Stimulated activated naive CD8-positive, alpha-beta T cell treated with anti-CD3 and anti-CD28 coated beads, Interleukin-15, amount 100 ng/mL, for 72 hours (primary cell): ENCODE results near the gene DVL1.
A peak's percentile ranks its signal among the peaks of the same experiment; 100 is the strongest.
"Not testable (repeated sequence)": the region's sequence is repeated elsewhere in the genome, so short reads cannot be mapped to it uniquely, and the experiment has no call there.

Source experiments
- ATAC-seq: fragments of 150-1000 bp; cut with Tn5 transposase; 2 replicates; pipeline ENCODE4 v1.10.0; 2021; ENCODE audit warnings: mild to moderate bottlenecking, moderate library complexity
- DNase-seq, 2 donors: peaks; one replicate each; pipeline ENCODE4 v3.0.0; 2021 to 2022
- H3K27ac Mint-ChIP-seq, 2 donors: one replicate each; pipeline ENCODE4 v1.8.0; 2022; ENCODE audit warnings: mild to moderate bottlenecking in 2 of 2, mixed read lengths in 2 of 2, moderate library complexity in 2 of 2
- H3K27me3 Mint-ChIP-seq: one replicate; pipeline ENCODE4 v1.8.0; 2022; ENCODE audit warnings: mixed read lengths
- H3K4me1 Mint-ChIP-seq: one replicate; pipeline ENCODE4 v1.8.0; 2022; ENCODE audit warnings: mild to moderate bottlenecking, mixed read lengths
- H3K4me3 Mint-ChIP-seq, 2 donors: one replicate each; pipeline ENCODE4 v1.8.0; 2022; ENCODE audit warnings: mild to moderate bottlenecking in 2 of 2, mixed read lengths in 2 of 2, moderate library complexity in 1 of 2
- H3K9me3 Mint-ChIP-seq, 2 donors: one replicate each; pipeline ENCODE4 v1.8.0; 2022; ENCODE audit warnings: mixed read lengths in 2 of 2

DVL1 gene

GRCh38 chr1:1349256-1350012 lies at the start of gene DVL1:
Gene DVL1, minus strand, starts transcription at chr1:1349418. Its CDS starts 353 bp downstream, at chr1:1349065.
- Mint-ChIP-seq H3K4me1 (peaks cover 61% of the 10 kb centered on the region), H3K27ac (no peak within 1 kb of the TSS), H3K9me3 (no peaks in the 10 kb centered on the region), H3K27me3 (peaks cover 27% of the 10 kb centered on the region), H3K4me3 (peak within 1 kb of the TSS; percentile 77 to 85)
- ATAC-seq: peak; percentile 81
- peak; percentile 79 to 81 for DNase-seq

DNA sequence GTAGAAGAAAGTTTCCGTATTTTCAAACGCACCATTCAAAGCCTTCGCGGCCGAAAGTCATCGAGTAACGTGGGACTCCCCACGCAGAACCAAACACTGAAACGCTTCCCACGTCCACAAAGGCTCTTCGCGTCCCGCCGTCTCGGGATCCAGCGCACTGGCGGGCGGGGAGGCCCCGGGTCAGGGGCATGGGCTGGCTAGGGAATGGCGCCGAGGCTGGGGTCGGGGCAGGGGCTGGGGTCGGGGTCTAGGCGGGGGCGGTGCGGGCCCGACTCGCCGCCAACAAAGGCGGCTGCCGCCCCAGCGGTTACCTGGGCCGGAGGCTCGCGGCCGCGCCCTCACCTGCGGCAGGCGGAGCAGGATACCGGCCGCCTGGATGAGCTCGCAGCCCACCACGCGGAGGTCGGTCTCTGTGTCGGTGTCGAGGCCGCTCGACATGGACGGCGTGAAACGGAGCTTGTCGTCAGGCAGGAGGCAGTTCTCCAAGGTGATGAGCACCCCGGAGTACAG lies 49.5 kb upstream of the DVL1 start:
- Mint-ChIP-seq H3K27me3 (no peaks in the 10 kb centered on the region), H3K4me1 (peaks cover 67% of the 10 kb centered on the region), H3K4me3 (peak overlapping the region; percentile 93 to 96), H3K9me3 (no peaks in the 10 kb centered on the region), H3K27ac (peak overlapping the region; percentile 93 to 97)
- ATAC-seq: peak; percentile 6
- no peak for DNase-seq

GRCh38 chr1:1397839-1398523 lies 48.8 kb upstream of the DVL1 start:
- no peaks in the 10 kb centered on the region for H3K9me3 Mint-ChIP-seq
- peak overlapping the region; percentile 93 to 96 for H3K4me3 Mint-ChIP-seq
- peaks cover 68% of the 10 kb centered on the region for H3K4me1 Mint-ChIP-seq
- ATAC-seq (no peak), DNase-seq (no peak)
- peak overlapping the region; percentile 93 to 97 for H3K27ac Mint-ChIP-seq
- no peaks in the 10 kb centered on the region for H3K27me3 Mint-ChIP-seq

GRCh38 chr1:1395166-1395565 lies 45.9 kb upstream of the DVL1 start:
- Mint-ChIP-seq H3K27ac (peak overlapping the region in 1 of 2 donors; percentile 80), H3K4me3 (peak overlapping the region in 1 of 2 donors; percentile 29), H3K9me3 (no peaks in the 10 kb centered on the region), H3K4me1 (peaks cover 54% of the 10 kb centered on the region), H3K27me3 (no peaks in the 10 kb centered on the region)
- ATAC-seq: no peak
- no peak for DNase-seq

DNA sequence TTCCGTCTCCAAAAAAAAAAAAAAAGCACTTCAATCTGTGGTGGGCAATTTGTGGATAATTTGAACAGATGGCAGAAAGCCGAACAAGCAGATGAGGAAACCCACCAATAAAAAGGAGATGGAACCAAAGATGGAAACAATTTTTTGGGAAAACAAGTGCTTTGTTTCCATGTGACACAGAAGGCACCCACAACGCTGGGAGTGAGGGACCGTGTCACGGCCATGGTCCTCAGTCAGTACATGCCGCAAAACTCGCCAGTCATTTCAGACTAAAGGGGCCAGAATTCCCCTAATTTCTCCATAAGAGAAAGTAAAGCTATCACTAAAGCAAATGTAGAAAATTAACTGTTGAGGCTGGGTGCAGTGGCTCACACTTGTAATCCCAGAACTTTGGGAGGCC lies 44.9 kb upstream of the DVL1 start:
- ATAC-seq (no peak), DNase-seq (no peak)
- no peak overlapping the region for H3K4me3 Mint-ChIP-seq
- H3K27me3 Mint-ChIP-seq: no peaks in the 10 kb centered on the region
- H3K4me1 Mint-ChIP-seq: peaks cover 46% of the 10 kb centered on the region
- H3K27ac Mint-ChIP-seq: no peak overlapping the region
- no peaks in the 10 kb centered on the region for H3K9me3 Mint-ChIP-seq

GRCh38 chr1:1393428-1393827 lies 44.2 kb upstream of the DVL1 start:
- no peak for ATAC-seq
- no peak overlapping the region for H3K4me3 Mint-ChIP-seq
- H3K27ac Mint-ChIP-seq: no peak overlapping the region

DNA sequence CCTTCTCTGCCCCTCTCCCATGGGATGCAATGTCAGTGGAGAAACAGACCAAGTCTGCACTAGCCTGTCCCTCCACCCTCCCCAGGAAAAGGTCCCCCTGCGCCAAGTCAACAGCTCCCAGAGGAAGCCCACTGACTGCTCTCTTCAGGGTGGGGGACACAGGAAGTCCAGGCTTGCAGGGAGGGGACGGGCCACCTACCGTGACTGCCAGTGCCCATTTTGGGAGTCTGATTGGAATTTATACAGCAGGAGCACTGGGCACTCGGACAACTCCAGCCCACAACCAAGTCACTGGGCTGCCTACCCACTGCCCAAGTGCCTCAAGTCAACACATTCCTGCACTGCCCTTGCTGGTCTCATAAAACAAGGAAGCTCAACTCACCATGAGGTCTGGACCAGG lies 43.8 kb upstream of the DVL1 start:
- DNase-seq (no peak), ATAC-seq (no peak)
- Mint-ChIP-seq H3K27ac (no peak overlapping the region), H3K4me1 (peaks cover 42% of the 10 kb centered on the region), H3K4me3 (no peak overlapping the region), H3K27me3 (no peaks in the 10 kb centered on the region), H3K9me3 (no peaks in the 10 kb centered on the region)

More at GRCh38 chr1:1393428-1393827, 44.2 kb upstream of the DVL1 start:
- Mint-ChIP-seq H3K27me3 (no peaks in the 10 kb centered on the region), H3K9me3 (no peaks in the 10 kb centered on the region), H3K4me1 (peaks cover 46% of the 10 kb centered on the region)
- no peak for DNase-seq

DNA sequence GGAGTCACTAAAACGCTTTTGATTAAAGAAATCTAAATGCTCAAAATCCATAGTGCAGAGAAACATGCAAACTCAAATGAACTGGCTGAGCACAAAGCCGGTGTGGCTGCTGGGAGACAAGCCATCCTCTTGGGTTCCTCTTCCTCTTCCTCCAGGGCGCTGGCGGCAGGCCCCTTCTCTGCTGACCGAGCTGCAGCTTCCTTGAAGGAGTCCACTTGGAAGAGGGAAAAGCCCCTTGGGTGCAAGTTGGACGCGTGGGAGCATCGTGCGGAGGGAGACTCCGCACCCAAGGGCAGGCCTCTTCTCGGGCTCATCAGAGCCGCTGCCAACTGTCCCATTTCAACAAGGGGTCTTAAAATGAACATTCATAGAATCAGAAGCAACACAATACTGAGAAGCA lies 42.0 kb upstream of the DVL1 start:
- Mint-ChIP-seq H3K4me1 (peaks cover 31% of the 10 kb centered on the region), H3K27ac (peak overlapping the region; percentile 37 to 42), H3K9me3 (no peaks in the 10 kb centered on the region), H3K4me3 (no peak overlapping the region), H3K27me3 (no peaks in the 10 kb centered on the region)
- ATAC-seq (no peak), DNase-seq (no peak)

GRCh38 chr1:1390675-1391074 lies 41.5 kb upstream of the DVL1 start:
- ATAC-seq: no peak
- H3K9me3 Mint-ChIP-seq: no peaks in the 10 kb centered on the region
- no peak for DNase-seq
- H3K4me1 Mint-ChIP-seq: peaks cover 28% of the 10 kb centered on the region
- peak overlapping the region in 1 of 2 donors; percentile 37 for H3K27ac Mint-ChIP-seq
- H3K27me3 Mint-ChIP-seq: no peaks in the 10 kb centered on the region
- no peak overlapping the region for H3K4me3 Mint-ChIP-seq

DNA sequence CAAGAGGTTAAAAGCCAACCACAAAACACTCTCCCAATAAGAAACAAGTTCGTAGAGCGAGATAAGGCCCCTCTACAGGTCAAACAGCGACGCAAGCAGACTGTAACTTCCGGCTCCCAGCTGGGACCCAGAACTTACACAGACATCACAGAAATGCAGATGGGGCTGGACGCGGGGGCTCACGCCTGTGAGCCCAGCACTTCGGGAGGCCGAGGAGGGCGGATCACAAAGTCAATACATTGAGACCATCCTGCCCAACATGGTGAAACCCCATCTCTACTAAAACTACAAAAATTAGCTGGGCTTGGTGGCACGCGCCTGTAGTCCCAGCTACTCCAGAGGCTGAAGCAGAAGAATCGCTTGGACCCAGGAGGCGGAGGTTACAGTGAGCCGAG lies 38.9 kb upstream of the DVL1 start:
- no peak for DNase-seq
- no peaks in the 10 kb centered on the region for H3K9me3 Mint-ChIP-seq
- H3K27me3 Mint-ChIP-seq: no peaks in the 10 kb centered on the region
- no peak for ATAC-seq
- H3K4me1 Mint-ChIP-seq: peaks cover 13% of the 10 kb centered on the region
- H3K27ac Mint-ChIP-seq: peak overlapping the region in 1 of 2 donors; percentile 67
- H3K4me3 Mint-ChIP-seq: no peak overlapping the region

DNA sequence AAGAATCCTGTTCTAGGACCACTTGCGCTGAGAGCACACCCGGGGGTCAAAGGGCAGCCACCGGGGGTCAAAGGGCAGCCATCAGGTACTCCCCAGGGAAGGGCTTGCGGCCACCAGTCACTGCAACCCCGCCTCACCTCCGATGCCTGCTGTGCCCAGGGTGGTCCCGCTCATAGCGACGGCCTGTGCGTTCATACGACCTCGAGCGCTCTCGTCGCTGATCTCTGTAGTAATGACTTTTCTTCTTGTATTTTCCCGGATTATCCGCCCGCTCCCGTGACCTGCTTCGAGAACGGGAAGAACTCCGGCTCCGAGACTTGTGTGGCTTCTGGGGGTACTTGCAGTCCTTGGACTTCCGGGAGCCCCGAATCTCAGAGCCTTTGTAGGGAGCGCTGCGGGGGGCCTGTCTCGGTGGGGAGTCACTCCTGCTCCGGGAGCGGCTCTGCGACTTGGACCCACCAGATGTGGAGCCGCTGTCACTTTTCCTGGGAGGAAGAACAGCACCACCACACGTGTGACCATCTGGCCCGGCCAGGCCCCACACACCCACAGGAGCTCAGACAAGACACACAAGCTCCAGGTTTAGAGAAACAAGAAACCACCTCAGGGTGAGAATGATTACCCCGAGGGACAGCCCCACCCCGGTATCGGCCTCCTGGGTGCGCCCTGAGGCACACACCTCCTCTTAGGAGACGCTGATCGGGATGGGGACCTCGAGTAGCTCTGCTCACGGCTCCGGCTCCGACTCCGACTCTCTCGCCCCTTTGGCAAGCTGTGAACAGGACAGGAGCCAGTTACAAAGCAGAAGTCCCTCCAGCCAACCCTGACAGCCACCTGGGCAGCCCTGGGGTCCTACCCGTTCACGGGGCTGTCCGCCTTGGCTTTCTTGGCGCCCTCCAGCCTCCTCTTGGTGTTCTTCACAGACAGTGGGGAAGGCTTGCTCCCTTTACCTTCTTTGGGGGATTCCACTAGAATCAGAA lies 38.2 kb upstream of the DVL1 start:
- H3K4me3 Mint-ChIP-seq: no peak overlapping the region
- no peak for DNase-seq
- no peaks in the 10 kb centered on the region for H3K9me3 Mint-ChIP-seq
- no peak for ATAC-seq
- H3K27ac Mint-ChIP-seq: peak overlapping the region in 1 of 2 donors; percentile 67
- H3K27me3 Mint-ChIP-seq: no peaks in the 10 kb centered on the region
- H3K4me1 Mint-ChIP-seq: peaks cover 7% of the 10 kb centered on the region

DNA sequence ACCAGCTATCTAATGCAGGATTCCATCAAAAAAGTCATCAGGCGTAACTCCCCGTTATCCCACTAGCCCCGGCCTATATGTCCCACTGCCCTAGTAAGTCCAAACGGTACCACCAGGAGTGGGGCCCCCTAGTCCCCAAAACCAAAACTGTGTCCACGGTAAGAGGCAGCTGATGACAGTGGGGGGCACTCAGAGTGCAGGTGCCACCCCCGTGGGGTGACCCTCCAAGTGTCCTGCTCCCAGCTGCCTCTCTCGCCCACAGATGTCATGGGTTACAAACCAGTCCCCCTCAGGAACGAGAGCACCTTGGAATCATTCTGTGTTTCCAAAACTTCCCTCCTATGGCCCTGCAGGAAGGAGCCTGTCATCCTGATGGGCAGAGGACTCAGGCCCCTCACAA lies 36.7 kb upstream of the DVL1 start:
- Mint-ChIP-seq H3K9me3 (no peaks in the 10 kb centered on the region), H3K4me3 (no peak overlapping the region), H3K4me1 (no peaks in the 10 kb centered on the region), H3K27ac (no peak overlapping the region), H3K27me3 (no peaks in the 10 kb centered on the region)
- DNase-seq (no peak), ATAC-seq (no peak)

DNA sequence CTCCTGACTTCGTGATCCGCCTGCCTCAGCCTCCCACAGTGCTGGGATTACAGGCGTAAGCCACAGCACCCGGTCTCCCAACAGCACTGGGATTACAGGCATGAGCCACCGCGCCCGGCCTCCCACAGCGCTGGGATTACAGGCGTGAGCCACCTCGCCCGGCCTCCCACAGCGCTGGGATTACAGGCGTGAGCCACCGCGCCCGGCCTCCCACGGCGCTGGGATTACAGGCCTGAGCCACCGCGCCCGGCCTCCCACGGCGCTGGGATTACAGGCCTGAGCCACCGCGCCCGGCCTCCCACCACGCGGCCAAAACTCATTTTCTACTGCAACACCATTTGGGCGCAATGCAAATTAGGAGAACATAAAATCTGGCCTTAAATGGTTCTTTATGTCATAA lies 36.1 kb upstream of the DVL1 start:
- not testable (repeated sequence) for H3K4me3 Mint-ChIP-seq, DNase-seq, H3K4me1 Mint-ChIP-seq, H3K9me3 Mint-ChIP-seq, H3K27me3 Mint-ChIP-seq, ATAC-seq
- H3K27ac Mint-ChIP-seq: peak overlapping the region in 1 of 2 donors; percentile 54

- Mint-ChIP-seq H3K9me3 (no peaks in the 10 kb centered on the region), H3K4me1 (peaks cover 6% of the 10 kb centered on the region), H3K27me3 (no peaks in the 10 kb centered on the region), H3K27ac (no peak overlapping the region), H3K4me3 (no peak overlapping the region)
- DNase-seq (no peak), ATAC-seq (no peak)
These were observed 32.1 kb upstream of the DVL1 start for GRCh38 chr1:1381294-1381693.

DNA sequence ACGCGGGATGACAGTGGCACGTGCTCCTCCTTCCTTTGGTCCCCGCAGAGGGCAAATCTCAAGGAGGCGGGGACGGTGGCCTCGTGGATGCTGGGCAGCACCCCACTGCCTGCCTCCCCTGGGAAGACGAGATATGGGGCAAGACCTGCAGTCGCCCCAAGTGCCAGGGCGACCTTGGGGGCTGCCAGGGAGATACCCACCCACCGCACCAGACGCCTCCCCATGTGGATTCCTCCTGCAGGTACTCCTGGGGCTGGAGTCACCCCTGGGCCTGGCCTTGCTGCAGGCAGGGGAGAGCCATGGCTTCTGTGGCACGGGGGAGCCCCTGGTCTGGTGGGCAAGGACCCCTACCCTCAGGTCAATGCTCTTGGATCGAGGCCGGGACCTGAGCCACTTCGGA lies 31.6 kb upstream of the DVL1 start:
- no peak for ATAC-seq
- no peak overlapping the region for H3K4me3 Mint-ChIP-seq
- no peak for DNase-seq
- H3K4me1 Mint-ChIP-seq: peaks cover 10% of the 10 kb centered on the region
- H3K27ac Mint-ChIP-seq: no peak overlapping the region
- H3K27me3 Mint-ChIP-seq: no peaks in the 10 kb centered on the region
- H3K9me3 Mint-ChIP-seq: no peaks in the 10 kb centered on the region
